HFF-Myc (cell line): Measurements from ENCODE around the gene ABCA13.

ENCODE experiments used
- DNase-seq: peaks from one replicate; pipeline ENCODE4 v3.0.0-alpha.2; 2011; ENCODE audit warnings: low read depth; ENCODE audit errors: extremely low read depth
- H3K4me3 ChIP-seq: replicated peaks from 2 replicates; pipeline ENCODE4 v1.5.1; 2011; ENCODE audit warnings: low read depth, mild to moderate bottlenecking, control low read depth, low read length
- TF ChIP-seq, protein P1 (sequence below): IDR thresholded peaks from 2 replicates; pipeline ENCODE4 v1.5.1; 2012; ENCODE audit warnings: mild to moderate bottlenecking, low read depth, low read length, control low read depth; ENCODE audit errors: missing control alignments

ABCA13 gene

GRCh38 chr7:48170506-48170905 lies 752 bp upstream of the ABCA13 start:
- DNase-seq = no peak
- TF ChIP-seq, protein P1, sequence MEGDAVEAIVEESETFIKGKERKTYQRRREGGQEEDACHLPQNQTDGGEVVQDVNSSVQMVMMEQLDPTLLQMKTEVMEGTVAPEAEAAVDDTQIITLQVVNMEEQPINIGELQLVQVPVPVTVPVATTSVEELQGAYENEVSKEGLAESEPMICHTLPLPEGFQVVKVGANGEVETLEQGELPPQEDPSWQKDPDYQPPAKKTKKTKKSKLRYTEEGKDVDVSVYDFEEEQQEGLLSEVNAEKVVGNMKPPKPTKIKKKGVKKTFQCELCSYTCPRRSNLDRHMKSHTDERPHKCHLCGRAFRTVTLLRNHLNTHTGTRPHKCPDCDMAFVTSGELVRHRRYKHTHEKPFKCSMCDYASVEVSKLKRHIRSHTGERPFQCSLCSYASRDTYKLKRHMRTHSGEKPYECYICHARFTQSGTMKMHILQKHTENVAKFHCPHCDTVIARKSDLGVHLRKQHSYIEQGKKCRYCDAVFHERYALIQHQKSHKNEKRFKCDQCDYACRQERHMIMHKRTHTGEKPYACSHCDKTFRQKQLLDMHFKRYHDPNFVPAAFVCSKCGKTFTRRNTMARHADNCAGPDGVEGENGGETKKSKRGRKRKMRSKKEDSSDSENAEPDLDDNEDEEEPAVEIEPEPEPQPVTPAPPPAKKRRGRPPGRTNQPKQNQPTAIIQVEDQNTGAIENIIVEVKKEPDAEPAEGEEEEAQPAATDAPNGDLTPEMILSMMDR = no peak
- H3K4me3 ChIP-seq = no peak overlapping the region

GRCh38 chr7:48173313-48173712 lies 2.1 kb downstream of the ABCA13 start:
- TF ChIP-seq, protein P1 = no peak
- no peak overlapping the region for H3K4me3 ChIP-seq
- DNase-seq = no peak

DNA sequence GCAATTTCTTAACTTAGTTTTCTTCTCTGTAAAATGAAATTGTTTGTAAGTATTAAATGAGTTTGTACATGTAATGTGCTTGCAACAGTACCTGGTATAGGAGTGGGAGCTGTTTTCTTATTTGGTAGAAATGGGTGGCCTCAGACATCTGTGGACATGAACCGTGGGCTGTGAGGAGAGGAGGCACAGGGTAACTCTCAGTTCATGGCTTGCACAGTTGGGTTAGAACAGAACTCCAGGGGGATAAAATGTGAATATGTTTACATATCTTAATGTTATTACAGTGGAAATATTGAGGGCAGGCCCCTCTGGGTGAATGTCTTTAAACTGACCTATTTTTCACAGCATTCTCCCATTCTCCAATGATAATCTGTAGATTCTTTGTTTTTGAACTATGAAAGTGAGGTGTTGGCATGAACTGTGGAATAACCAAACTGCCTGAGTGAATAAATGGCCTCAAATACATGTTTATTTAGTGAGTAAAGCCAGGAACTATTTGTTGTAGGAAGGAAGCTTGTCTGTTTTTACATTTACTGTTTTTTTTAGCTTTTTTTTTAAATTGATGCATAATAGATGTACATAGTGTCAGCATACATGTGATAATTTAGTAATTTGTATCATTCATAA lies 2.6 kb downstream of the ABCA13 start:
- TF ChIP-seq, protein P1 = no peak
- H3K4me3 ChIP-seq = no peak overlapping the region
- no peak for DNase-seq

- H3K4me3 ChIP-seq = no peak overlapping the region
- no peak for DNase-seq
- TF ChIP-seq, protein P1 = no peak
Measured at GRCh38 chr7:48175019-48175418, 3.8 kb downstream of the ABCA13 start.

DNA sequence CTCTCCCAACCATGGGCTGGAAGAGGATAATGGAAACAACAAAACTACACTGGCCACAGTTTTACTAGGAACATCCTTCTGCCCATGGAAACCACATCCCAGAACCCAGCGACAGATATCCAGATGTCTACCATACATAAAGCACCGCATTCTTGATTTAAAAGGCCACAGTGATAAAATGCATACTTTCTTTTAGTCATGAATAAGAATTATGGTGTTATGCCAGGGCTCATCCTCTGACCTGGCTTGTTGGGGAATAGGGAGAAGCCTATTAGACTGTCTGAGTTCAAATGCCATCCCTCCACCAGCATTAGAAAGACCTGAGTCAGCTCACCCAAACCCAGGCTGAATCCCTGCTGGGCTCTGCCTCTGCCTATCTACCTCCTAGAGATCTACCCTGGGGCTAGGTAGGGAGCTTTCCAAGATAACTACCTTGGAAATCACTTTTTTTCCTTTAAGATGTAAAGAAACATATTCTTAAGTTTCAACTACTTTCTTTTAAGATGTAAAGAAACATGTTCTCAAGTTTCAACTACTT lies 5.2 kb downstream of the ABCA13 start:
- TF ChIP-seq, protein P1 = no peak
- no peak for DNase-seq
- no peak overlapping the region for H3K4me3 ChIP-seq

DNA sequence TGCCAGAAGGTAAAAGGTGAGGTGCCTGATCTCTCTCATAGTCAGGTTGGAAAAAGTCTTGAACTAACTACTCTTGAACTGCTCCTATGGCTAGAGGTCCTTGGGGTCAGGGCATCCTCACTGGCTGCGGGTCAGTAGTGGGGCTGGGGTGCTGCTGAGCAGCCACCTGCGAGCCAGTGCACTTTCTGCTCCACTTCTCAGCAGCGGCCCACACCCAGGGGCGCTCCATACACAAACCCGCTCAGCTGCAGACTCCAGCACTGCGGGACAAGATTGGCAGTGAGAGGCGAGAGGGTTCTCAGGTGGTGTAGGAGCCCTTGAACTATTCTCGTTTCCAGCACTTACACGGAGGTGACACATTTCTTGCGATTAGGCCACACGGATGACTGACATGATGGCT lies 6.0 kb downstream of the ABCA13 start:
- H3K4me3 ChIP-seq = no peak overlapping the region
- TF ChIP-seq, protein P1 = no peak
- no peak for DNase-seq

DNA sequence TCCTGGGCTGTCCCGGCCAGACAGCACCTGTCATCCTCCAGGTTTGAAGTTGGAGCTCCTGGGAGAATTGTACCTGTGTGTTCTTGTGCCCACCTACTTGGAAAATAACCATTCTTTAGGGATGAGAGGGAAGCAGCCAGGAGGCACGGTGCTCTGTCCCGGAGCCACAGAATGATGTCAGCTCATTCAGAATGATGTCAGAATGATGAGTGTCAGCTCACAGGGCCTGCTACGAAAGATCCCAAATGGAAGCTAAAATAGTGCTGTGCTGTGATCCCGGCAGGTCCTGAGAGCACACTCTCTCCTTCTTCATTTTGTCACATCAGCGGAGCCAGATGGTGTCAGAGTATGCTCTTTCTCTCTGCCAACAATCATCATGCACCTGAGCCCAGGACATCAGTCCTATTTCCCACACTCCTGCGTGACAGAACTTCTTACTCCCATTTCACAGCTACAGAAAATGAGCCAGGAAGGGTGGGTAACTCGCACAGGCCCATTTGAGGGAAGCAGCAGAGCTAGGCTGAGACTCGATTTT lies 8.3 kb downstream of the ABCA13 start:
- H3K4me3 ChIP-seq = no peak overlapping the region
- TF ChIP-seq, protein P1 = no peak
- DNase-seq = no peak
